ENCODE data around the gene TNFSF13. TPM values are rescaled to one million over a fixed set of nuclear protein-coding genes. Genes with fewer than 3 reads are reported as not detected.

The TNFSF13 gene
- total and polyA plus RNA-seq, 2 donors: 6.4 to 19.6 TPM

DNA sequence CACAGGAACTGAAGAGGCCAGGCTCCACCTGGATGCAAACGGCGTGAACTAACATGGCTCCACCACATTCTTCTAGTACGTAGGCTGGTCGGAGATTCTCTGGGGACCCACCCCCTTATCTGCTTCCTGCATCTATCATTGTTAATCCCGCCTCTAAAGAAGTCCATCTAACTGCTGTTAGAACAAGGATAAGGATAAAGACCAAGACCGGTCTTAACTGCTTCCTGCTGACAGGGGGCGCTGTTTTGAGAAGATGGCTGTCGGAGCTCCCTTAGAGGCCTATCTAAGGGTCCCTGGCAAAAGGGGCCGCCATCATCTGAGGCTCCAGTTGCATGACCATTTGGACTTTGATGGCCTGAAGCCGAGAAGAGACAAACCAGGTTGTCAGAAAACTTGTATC is 35.5 kb upstream of the TNFSF13 start:
- H3K27me3 ChIP-seq (ENCODE audit: control insufficient read depth in 2 of 2, insufficient read depth in 1 of 2, low read length in 1 of 2): no peaks in the 10 kb centered on the region
- no peak for DNase-seq (ENCODE audit: low read depth in 6 of 9, low spot score in 9 of 9)
- 63% methylated on average over 10 of the region's 10 CpGs for WGBS
- H3K4me1 ChIP-seq (ENCODE audit: control insufficient read depth in 2 of 2, insufficient read depth in 2 of 2, low read length in 2 of 2): no peaks in the 10 kb centered on the region
- peaks cover 0 to 18% of the 10 kb centered on the region in 2 donors for H3K9me3 ChIP-seq (ENCODE audit: control insufficient read depth in 2 of 2, insufficient read depth in 1 of 2, low read length in 1 of 2)
- H3K36me3 ChIP-seq (ENCODE audit: control insufficient read depth in 2 of 2, insufficient read depth in 2 of 2, low read length in 1 of 2): no peaks in the 10 kb centered on the region
- H3K27ac ChIP-seq (ENCODE audit: low read depth in 1 of 2, low read length in 1 of 2): no peak overlapping the region
- no peak overlapping the region for H3K4me3 ChIP-seq (ENCODE audit: low read length in 2 of 2)

DNA sequence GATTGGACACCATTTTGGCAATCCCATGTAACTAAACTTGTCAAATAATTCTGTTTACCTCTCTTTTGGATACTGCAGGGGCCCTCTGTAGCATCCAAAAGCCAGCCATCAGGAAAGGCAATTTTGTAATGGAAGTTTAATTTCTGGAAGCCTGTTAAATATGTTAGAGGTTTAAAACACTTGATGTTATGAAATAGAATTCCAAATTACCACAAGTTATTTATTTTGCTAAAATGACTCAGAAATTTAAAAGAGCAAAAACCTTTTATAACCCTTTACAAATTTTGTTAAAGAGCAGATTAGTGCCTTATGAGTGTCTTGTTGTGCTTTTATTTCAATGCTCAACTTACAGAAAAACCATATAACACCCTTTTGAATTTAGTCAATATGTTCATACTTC is 29.7 kb upstream of the TNFSF13 start:
- H3K27me3 ChIP-seq (ENCODE audit: control insufficient read depth in 2 of 2, insufficient read depth in 1 of 2, low read length in 1 of 2): no peaks in the 10 kb centered on the region
- H3K9me3 ChIP-seq (ENCODE audit: control insufficient read depth in 2 of 2, insufficient read depth in 1 of 2, low read length in 1 of 2): peaks cover 0 to 36% of the 10 kb centered on the region in 2 donors
- H3K4me3 ChIP-seq (ENCODE audit: low read length in 2 of 2): no peak overlapping the region
- no peaks in the 10 kb centered on the region for H3K36me3 ChIP-seq (ENCODE audit: control insufficient read depth in 2 of 2, insufficient read depth in 2 of 2, low read length in 1 of 2)
- no peak overlapping the region for H3K27ac ChIP-seq (ENCODE audit: low read depth in 1 of 2, low read length in 1 of 2)
- no peak for DNase-seq (ENCODE audit: low read depth in 6 of 9, low spot score in 9 of 9)
- no peaks in the 10 kb centered on the region for H3K4me1 ChIP-seq (ENCODE audit: control insufficient read depth in 2 of 2, insufficient read depth in 2 of 2, low read length in 2 of 2)

DNA sequence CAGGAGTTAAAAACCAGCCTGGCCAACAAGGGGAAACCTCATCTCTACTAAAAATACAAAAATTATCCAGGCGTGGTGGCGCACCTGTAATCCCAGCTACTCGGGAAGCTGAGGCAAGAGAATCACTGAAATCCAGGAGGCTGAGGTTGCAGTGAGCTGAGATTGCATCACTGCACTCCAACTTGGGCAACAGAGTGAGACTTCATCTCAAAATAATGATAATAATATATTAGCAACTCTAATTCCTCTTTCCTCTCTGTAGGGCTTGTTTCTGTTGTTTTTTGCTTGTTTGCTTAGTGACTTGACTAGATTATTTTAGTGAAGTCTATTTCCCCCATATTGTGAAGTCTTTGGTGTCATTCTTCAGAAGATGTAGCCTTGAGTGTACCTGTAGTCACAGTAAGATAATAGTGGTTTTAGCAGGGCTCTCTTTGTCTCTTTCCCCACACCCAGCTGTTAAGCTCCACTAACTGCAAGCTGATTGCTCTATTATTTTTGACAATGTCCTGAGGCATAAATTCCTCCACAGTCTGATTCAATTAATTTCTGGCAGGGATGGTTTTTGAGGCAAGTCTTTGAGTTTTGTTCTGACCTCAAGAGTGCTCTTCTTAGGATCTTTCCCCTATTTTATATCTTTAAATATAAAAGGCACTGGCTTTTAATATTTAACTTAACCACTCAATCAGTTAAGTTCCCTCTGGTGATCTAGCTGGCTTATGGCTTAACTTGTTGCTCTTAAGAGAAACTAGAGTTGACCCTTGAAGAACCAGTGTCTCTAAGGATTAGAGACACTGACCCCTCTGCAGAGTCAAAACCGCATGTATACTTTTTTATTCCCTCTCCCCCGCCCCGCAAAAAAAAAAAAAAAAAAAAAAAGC is 28.3 kb upstream of the TNFSF13 start:
- no peak for DNase-seq (ENCODE audit: low read depth in 6 of 9, low spot score in 9 of 9)
- 96% methylated on average over 6 of the region's 6 CpGs for WGBS
- Histone ChIP-seq H3K27me3 (ENCODE audit: control insufficient read depth in 2 of 2, insufficient read depth in 1 of 2, low read length in 1 of 2) (no peaks in the 10 kb centered on the region), H3K27ac (ENCODE audit: low read depth in 1 of 2, low read length in 1 of 2) (no peak overlapping the region), H3K4me3 (ENCODE audit: low read length in 2 of 2) (no peak overlapping the region), H3K4me1 (ENCODE audit: control insufficient read depth in 2 of 2, insufficient read depth in 2 of 2, low read length in 2 of 2) (no peaks in the 10 kb centered on the region), H3K36me3 (ENCODE audit: control insufficient read depth in 2 of 2, insufficient read depth in 2 of 2, low read length in 1 of 2) (no peaks in the 10 kb centered on the region), H3K9me3 (ENCODE audit: control insufficient read depth in 2 of 2, insufficient read depth in 1 of 2, low read length in 1 of 2) (peaks cover 0 to 36% of the 10 kb centered on the region in 2 donors)

DNA sequence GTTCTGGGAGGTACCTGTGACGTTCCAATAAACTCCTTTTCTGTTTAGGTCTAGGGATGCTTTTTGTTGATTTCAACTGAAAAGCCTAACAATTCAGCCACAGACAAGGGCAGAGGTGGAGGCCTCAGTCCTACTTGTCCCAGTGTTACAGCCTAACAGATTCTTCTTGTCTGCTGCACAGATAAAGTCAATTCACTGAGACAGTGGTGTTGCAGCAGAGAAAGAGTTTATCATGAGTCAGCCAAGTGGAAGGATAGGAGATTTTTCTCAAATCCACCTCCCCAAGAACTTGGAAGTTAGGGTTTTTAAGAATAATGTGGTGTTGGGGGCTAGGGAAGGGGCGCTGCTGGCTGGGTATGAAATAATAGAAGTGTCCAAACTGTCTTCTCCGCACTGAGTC is 20.5 kb upstream of the TNFSF13 start:
- Histone ChIP-seq H3K4me1 (ENCODE audit: control insufficient read depth in 2 of 2, insufficient read depth in 2 of 2, low read length in 2 of 2) (no peaks in the 10 kb centered on the region), H3K4me3 (ENCODE audit: low read length in 2 of 2) (no peak overlapping the region), H3K27ac (ENCODE audit: low read depth in 1 of 2, low read length in 1 of 2) (no peak overlapping the region), H3K27me3 (ENCODE audit: control insufficient read depth in 2 of 2, insufficient read depth in 1 of 2, low read length in 1 of 2) (no peaks in the 10 kb centered on the region), H3K9me3 (ENCODE audit: control insufficient read depth in 2 of 2, insufficient read depth in 1 of 2, low read length in 1 of 2) (peaks cover 4 to 14% of the 10 kb centered on the region in 2 donors), H3K36me3 (ENCODE audit: control insufficient read depth in 2 of 2, insufficient read depth in 2 of 2, low read length in 1 of 2) (no peaks in the 10 kb centered on the region)
- no peak for DNase-seq (ENCODE audit: low read depth in 6 of 9, low spot score in 9 of 9)
- WGBS: 98% methylated on average over 3 of the region's 3 CpGs

DNA sequence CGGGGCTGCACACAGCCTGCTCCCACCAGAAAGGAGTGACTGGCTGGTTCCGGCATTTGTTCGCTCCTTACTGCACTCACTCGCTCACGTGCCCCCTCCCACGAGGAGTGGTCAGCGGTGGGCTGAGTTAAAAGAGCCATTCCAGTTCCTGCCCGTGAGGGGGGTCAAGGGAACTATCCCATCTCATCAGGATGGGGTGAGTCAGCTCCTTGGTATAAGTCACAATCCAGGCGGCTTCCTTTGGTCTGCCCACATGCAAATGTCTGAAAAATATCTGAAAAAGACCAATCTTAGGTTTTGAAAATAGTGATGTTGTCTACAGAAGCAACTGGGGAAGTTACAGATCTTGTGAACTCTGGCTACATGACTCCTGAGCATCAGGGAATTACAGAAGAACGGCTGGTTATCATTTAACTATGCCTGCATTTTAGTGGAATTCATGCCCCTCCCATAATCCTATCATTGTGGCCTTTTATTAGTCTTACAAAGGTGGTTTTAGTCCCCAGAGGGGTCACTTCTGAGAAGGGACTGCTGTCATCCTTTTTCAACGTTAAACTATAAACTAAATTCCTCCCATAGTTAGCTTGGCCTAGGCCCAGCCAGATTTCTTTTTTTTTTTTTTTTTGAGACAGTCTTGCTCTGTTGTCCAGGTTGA is 19.5 kb upstream of the TNFSF13 start:
- peaks cover 4 to 14% of the 10 kb centered on the region in 2 donors for H3K9me3 ChIP-seq (ENCODE audit: control insufficient read depth in 2 of 2, insufficient read depth in 1 of 2, low read length in 1 of 2)
- no peak overlapping the region for H3K27ac ChIP-seq (ENCODE audit: low read depth in 1 of 2, low read length in 1 of 2)
- H3K4me3 ChIP-seq (ENCODE audit: low read length in 2 of 2): no peak overlapping the region
- WGBS: 87% methylated on average over 11 of the region's 11 CpGs
- no peaks in the 10 kb centered on the region for H3K36me3 ChIP-seq (ENCODE audit: control insufficient read depth in 2 of 2, insufficient read depth in 2 of 2, low read length in 1 of 2)
- no peak for DNase-seq (ENCODE audit: low read depth in 6 of 9, low spot score in 9 of 9)
- no peaks in the 10 kb centered on the region for H3K27me3 ChIP-seq (ENCODE audit: control insufficient read depth in 2 of 2, insufficient read depth in 1 of 2, low read length in 1 of 2)
- H3K4me1 ChIP-seq (ENCODE audit: control insufficient read depth in 2 of 2, insufficient read depth in 2 of 2, low read length in 2 of 2): no peaks in the 10 kb centered on the region

DNA sequence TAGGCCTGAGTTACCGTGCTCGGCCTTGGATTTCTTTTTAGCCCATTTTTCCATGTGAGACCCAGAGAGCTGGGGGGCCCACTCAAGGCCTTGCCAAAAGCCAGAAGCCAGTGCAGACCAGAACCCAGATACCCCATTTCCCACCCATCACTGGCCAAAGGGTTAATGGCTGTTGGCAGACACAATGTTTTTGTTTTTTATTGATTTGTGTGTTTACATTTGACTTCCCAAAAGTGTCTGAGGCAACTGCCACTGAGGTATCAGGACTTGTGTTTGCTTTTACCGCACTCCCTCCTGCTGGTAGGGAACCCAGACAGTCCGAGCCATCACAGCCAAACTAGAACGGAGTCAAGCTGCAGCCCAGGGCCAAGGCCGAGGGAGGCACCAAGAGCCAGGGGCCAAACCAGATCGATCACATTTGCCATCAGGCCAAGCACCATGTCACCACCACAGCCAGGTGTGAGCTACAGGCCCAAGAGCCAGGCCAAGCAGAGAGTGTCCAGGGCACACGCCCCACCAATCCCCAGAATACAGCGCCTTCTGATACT is 17.4 kb upstream of the TNFSF13 start:
- 98% methylated on average over 9 of the region's 9 CpGs for WGBS
- H3K36me3 ChIP-seq (ENCODE audit: control insufficient read depth in 2 of 2, insufficient read depth in 2 of 2, low read length in 1 of 2): no peaks in the 10 kb centered on the region
- no peaks in the 10 kb centered on the region for H3K4me1 ChIP-seq (ENCODE audit: control insufficient read depth in 2 of 2, insufficient read depth in 2 of 2, low read length in 2 of 2)
- DNase-seq (ENCODE audit: low read depth in 6 of 9, low spot score in 9 of 9): no peak
- H3K9me3 ChIP-seq (ENCODE audit: control insufficient read depth in 2 of 2, insufficient read depth in 1 of 2, low read length in 1 of 2): peaks cover 4 to 14% of the 10 kb centered on the region in 2 donors
- H3K27ac ChIP-seq (ENCODE audit: low read depth in 1 of 2, low read length in 1 of 2): no peak overlapping the region
- no peak overlapping the region for H3K4me3 ChIP-seq (ENCODE audit: low read length in 2 of 2)
- H3K27me3 ChIP-seq (ENCODE audit: control insufficient read depth in 2 of 2, insufficient read depth in 1 of 2, low read length in 1 of 2): no peaks in the 10 kb centered on the region

- Histone ChIP-seq H3K9me3 (ENCODE audit: control insufficient read depth in 2 of 2, insufficient read depth in 1 of 2, low read length in 1 of 2) (no peaks in the 10 kb centered on the region), H3K36me3 (ENCODE audit: control insufficient read depth in 2 of 2, insufficient read depth in 2 of 2, low read length in 1 of 2) (no peaks in the 10 kb centered on the region), H3K27ac (ENCODE audit: low read depth in 1 of 2, low read length in 1 of 2) (no peak overlapping the region), H3K27me3 (ENCODE audit: control insufficient read depth in 2 of 2, insufficient read depth in 1 of 2, low read length in 1 of 2) (peaks cover 3 to 25% of the 10 kb centered on the region in 2 donors), H3K4me3 (ENCODE audit: low read length in 2 of 2) (no peak overlapping the region), H3K4me1 (ENCODE audit: control insufficient read depth in 2 of 2, insufficient read depth in 2 of 2, low read length in 2 of 2) (peaks cover 0 to 11% of the 10 kb centered on the region in 2 donors)
- DNase-seq (ENCODE audit: low read depth in 6 of 9, low spot score in 9 of 9): no peak
- 83% methylated on average over 6 of the region's 6 CpGs for WGBS
Measured at GRCh38 chr17:7544911-7545310, 13.6 kb upstream of the TNFSF13 start.

- no peaks in the 10 kb centered on the region for H3K9me3 ChIP-seq (ENCODE audit: control insufficient read depth in 2 of 2, insufficient read depth in 1 of 2, low read length in 1 of 2)
- no peaks in the 10 kb centered on the region for H3K36me3 ChIP-seq (ENCODE audit: control insufficient read depth in 2 of 2, insufficient read depth in 2 of 2, low read length in 1 of 2)
- peak within 1 kb of the TSS; percentile 47 to 90 for H3K27ac ChIP-seq (ENCODE audit: low read depth in 1 of 2, low read length in 1 of 2)
- H3K4me1 ChIP-seq (ENCODE audit: control insufficient read depth in 2 of 2, insufficient read depth in 2 of 2, low read length in 2 of 2): peaks cover 0 to 22% of the 10 kb centered on the region in 2 donors
- H3K4me3 ChIP-seq (ENCODE audit: low read length in 2 of 2): peak within 1 kb of the TSS; percentile 44 to 52
- 10% methylated on average over 65 of the region's 65 CpGs for WGBS
- H3K27me3 ChIP-seq (ENCODE audit: control insufficient read depth in 2 of 2, insufficient read depth in 1 of 2, low read length in 1 of 2): peaks cover 3 to 36% of the 10 kb centered on the region in 2 donors
- peak in 1 of 9 donors; percentile 35 for DNase-seq (ENCODE audit: low read depth in 6 of 9, low spot score in 9 of 9)
Measured at GRCh38 chr17:7548585-7549400, 9.8 kb upstream of the TNFSF13 start, which contains the start of gene TNFSF12. Gene TNFSF12 (plus strand): TSS chr17:7549058. CDS start chr17:7549154, 96 bp downstream.

All from thymus (tissue), 11 donors.